A549 (cell line): ENCODE results near the gene CLIC5. TPM values are rescaled to one million over a fixed set of nuclear protein-coding genes. Genes with fewer than 3 reads are reported as not detected.

Experiments
- ATAC-seq, 2 experiments: fragments of 200-7000 bp in 1 of 2; fragments of >200 bp in 1 of 2; cut with Nextera tagmentation in 1 of 2; cut with Tn5 transposase in 1 of 2; 3 replicates each; pipeline versions ENCODE4 v1.8.0 to v1.9.1; 2018 to 2020; ENCODE audit warnings: mild to moderate bottlenecking in 1 of 2, moderate library complexity in 1 of 2
- CTCF ChIA-PET: fragments of 300-600 bp; sonication (Branson Sonifier 250); formaldehyde crosslinking; extraction: SDS; loops from one replicate; lab custom pipeline; 2021; ENCODE audit warnings: antibody characterized with exemption, inconsistent platforms; lab: Yijun Ruan, JAX
- POLR2A ChIA-PET: fragments of 350-600 bp; formaldehyde crosslinking; extraction: SDS; loops from one replicate; lab custom pipeline; 2021; ENCODE audit warnings: antibody characterized with exemption, inconsistent platforms; lab: Yijun Ruan, JAX
- DNase-seq, 2 experiments: peaks; one replicate each; pipeline versions ENCODE4 v3.0.0 to v3.0.0-alpha.2; 2011 to 2016; ENCODE audit warnings: low read depth in 1 of 2, low spot score in 1 of 2
- FAIRE-seq: peaks from 2 replicates; lab custom pipeline; 2011; peaks lifted over from hg19 to GRCh38; lab: Jason Lieb, UNC
- H3K27ac ChIP-seq, 2 experiments: fragments of >200 bp; sonication (Bioruptor Twin); formaldehyde crosslinking; 3 replicates each; pipeline ENCODE4 v1.5.1; 2016 to 2017
- H3K4me1 ChIP-seq: fragments of >200 bp; sonication (Bioruptor Twin); formaldehyde crosslinking; 3 replicates; pipeline ENCODE4 v1.6.1; 2016
- H3K4me2 ChIP-seq: fragments of >200 bp; sonication (Bioruptor Twin); formaldehyde crosslinking; 3 replicates; pipeline ENCODE4 v1.6.1; 2016
- H3K4me3 ChIP-seq: fragments of >200 bp; sonication (Bioruptor Twin); formaldehyde crosslinking; 3 replicates; pipeline ENCODE4 v1.5.1; 2016
- H3K9me3 ChIP-seq: fragments of >200 bp; sonication (Bioruptor Twin); formaldehyde crosslinking; 3 replicates; pipeline ENCODE4 v1.6.1; 2016
- ATOH8 ChIP-seq: fragments of 250-450 bp; sonication (Bioruptor Pico); IDR thresholded peaks from 2 replicates; pipeline ENCODE4 v1.5.0; 2020; ENCODE audit warnings: low read depth, mild to moderate bottlenecking, moderate library complexity
- BCL3 ChIP-seq: fragments of >200 bp; sonication (Bioruptor Twin); formaldehyde crosslinking; IDR thresholded peaks from 3 replicates; pipeline ENCODE4 v1.6.1; 2016
- BHLHE40 ChIP-seq: IDR thresholded peaks from 2 replicates; pipeline ENCODE4 v1.6.1; 2012; ENCODE audit warnings: low read depth, low read length, inconsistent platforms
- CEBPB ChIP-seq, 2 experiments: fragments of >200 bp in 1 of 2; sonication (Bioruptor Twin) in 1 of 2; formaldehyde crosslinking in 1 of 2; IDR thresholded peaks; 2 replicates each; pipeline ENCODE4 v1.6.1; 2012 to 2016
- E2F6 ChIP-seq: IDR thresholded peaks from 2 replicates; pipeline ENCODE4 v1.6.1; 2012; ENCODE audit warnings: low read depth, borderline replicate concordance
- ELK1 ChIP-seq: fragments of 150-350 bp; IDR thresholded peaks from 2 replicates; pipeline ENCODE4 v1.6.1; 2014; ENCODE audit warnings: low read depth, mild to moderate bottlenecking, low read length
- ESRRA ChIP-seq: fragments of 150-350 bp; IDR thresholded peaks from 2 replicates; pipeline ENCODE4 v1.6.1; 2014; ENCODE audit warnings: mild to moderate bottlenecking, low read length, borderline replicate concordance
- FOSB ChIP-seq: fragments of 250-450 bp; sonication (Bioruptor Pico); IDR thresholded peaks from 2 replicates; pipeline ENCODE4 v1.5.0; 2020; ENCODE audit warnings: mild to moderate bottlenecking, moderate library complexity
- FOXS1 ChIP-seq: fragments of 250-450 bp; sonication (Bioruptor Pico); IDR thresholded peaks from 2 replicates; pipeline ENCODE4 v1.5.0; 2020; ENCODE audit warnings: mild to moderate bottlenecking, moderate library complexity
- HES2 ChIP-seq: fragments of >200 bp; sonication (Bioruptor Twin); formaldehyde crosslinking; IDR thresholded peaks from 2 replicates; pipeline ENCODE4 v1.6.1; 2016
- HMGXB4 ChIP-seq: fragments of 250-450 bp; sonication (Bioruptor Pico); IDR thresholded peaks from 2 replicates; pipeline ENCODE4 v1.5.0; 2021; ENCODE audit warnings: mild to moderate bottlenecking, moderate library complexity, borderline replicate concordance
- HOXA7 ChIP-seq: fragments of 250-450 bp; sonication (Bioruptor Pico); IDR thresholded peaks from 2 replicates; pipeline ENCODE4 v1.5.0; 2020; ENCODE audit warnings: mild to moderate bottlenecking, moderate library complexity
- HOXB5 ChIP-seq: fragments of 250-450 bp; sonication (Bioruptor Pico); IDR thresholded peaks from 2 replicates; pipeline ENCODE4 v1.5.0; 2020; ENCODE audit warnings: mild to moderate bottlenecking, moderate library complexity
- JUNB ChIP-seq: fragments of >200 bp; sonication (Bioruptor Twin); formaldehyde crosslinking; IDR thresholded peaks from 2 replicates; pipeline ENCODE4 v1.6.1; 2016
- KDM1A ChIP-seq: fragments of 200-600 bp; sonication (generic); IDR thresholded peaks from 2 replicates; pipeline ENCODE4 v1.6.1; 2016; ENCODE audit warnings: low read depth, mild to moderate bottlenecking
- KDM5A ChIP-seq: fragments of 200-600 bp; sonication (generic); IDR thresholded peaks from 2 replicates; pipeline ENCODE4 v1.6.1; 2016; ENCODE audit warnings: antibody characterized with exemption, mild to moderate bottlenecking
- MAFK ChIP-seq: fragments of 450-650 bp; IDR thresholded peaks from 2 replicates; pipeline ENCODE4 v1.6.1; 2014; ENCODE audit not compliant: partially characterized antibody
- MYC ChIP-seq: IDR thresholded peaks from 2 replicates; pipeline ENCODE4 v1.6.1; 2012; ENCODE audit warnings: mild to moderate bottlenecking, inconsistent platforms, low read length, improper control_type of control experiment, borderline replicate concordance
- NFE2L2 ChIP-seq: fragments of 150-350 bp; conservative IDR thresholded peaks from 2 replicates; pipeline ENCODE4 v1.6.1; 2014; ENCODE audit warnings: low read length
- POLR2AphosphoS2 ChIP-seq: conservative IDR thresholded peaks from 2 replicates; pipeline ENCODE4 v1.6.1; 2012; ENCODE audit warnings: low read length, improper control_type of control experiment, inconsistent platforms
- RAD21 ChIP-seq, 2 experiments: fragments of >200 bp in 1 of 2; sonication (Bioruptor Twin) in 1 of 2; formaldehyde crosslinking in 1 of 2; IDR thresholded peaks in 1 of 2; conservative IDR thresholded peaks in 1 of 2; 2 replicates in 1 of 2; 3 replicates in 1 of 2; pipeline ENCODE4 v1.6.1; 2012 to 2018; ENCODE audit warnings: inconsistent platforms in 1 of 2
- RCOR1 ChIP-seq: fragments of 150-350 bp; IDR thresholded peaks from 2 replicates; pipeline ENCODE4 v1.6.1; 2014; ENCODE audit warnings: antibody characterized with exemption, low read length, low read depth
- ZC3H11A ChIP-seq: fragments of 450-650 bp; IDR thresholded peaks from 2 replicates; pipeline ENCODE4 v1.6.1; 2014; ENCODE audit warnings: antibody characterized with exemption, mild to moderate bottlenecking
- ZNF302 ChIP-seq: fragments of 250-450 bp; sonication (Bioruptor Pico); IDR thresholded peaks from 2 replicates; pipeline ENCODE4 v1.9.0; 2021; ENCODE audit warnings: inconsistent platforms, mild to moderate bottlenecking, moderate library complexity
- ZSCAN20 ChIP-seq: fragments of 250-450 bp; sonication (Bioruptor Pico); IDR thresholded peaks from 2 replicates; pipeline ENCODE4 v1.8.0; 2022; ENCODE audit warnings: mild to moderate bottlenecking, moderate library complexity
- WGBS: methylation state at CpG from one replicate; pipeline ENCODE4 v1.1.6; 2017; ENCODE audit errors: missing lambda C conversion rate; 5-methylcytosine and 5-hydroxymethylcytosine counted together
- polyA plus RNA-seq, 4 experiments: library from polyadenylated mRNA; depleted of rRNA in 3 of 4; stranded (reverse); fragments of >200 nt; fragmentation: RNase III in 1 of 4; extraction: RNeasy Plus Mini Kit Qiagen cat#74134 plus additional on column Dnase treatment in 1 of 4; gene quantifications; 2 replicates in 3 of 4; 3 replicates in 1 of 4; pipeline ENCODE4 v1.2.3, GENCODE V29; 2011 to 2017

The CLIC5 gene
- polyA plus RNA-seq, 2 of the 4 experiments (the other 2 are of a cell fraction) = not detected

GRCh38 chr6:45917439-45917838 lies 98.2 kb downstream of the CLIC5 start:
- WGBS = 24% methylated on average over 2 of the region's 2 CpGs
- TF ChIP-seq ATOH8 (CRISPR knock-in tag) = no peak
- no peak for TF ChIP-seq ZSCAN20 (CRISPR knock-in tag)
- no peak for TF ChIP-seq MAFK
- no peak for TF ChIP-seq ESRRA
- TF ChIP-seq HOXA7 = no peak
- no peak for TF ChIP-seq MYC
- no peak overlapping the region for H3K4me3 ChIP-seq
- ChIA-PET POLR2A (no interaction called here), CTCF (no interaction called here)
- H3K4me1 ChIP-seq = no peaks in the 10 kb centered on the region
- no peaks in the 10 kb centered on the region for H3K9me3 ChIP-seq
- no peak for ATAC-seq
- no peak for FAIRE-seq
- no peak for DNase-seq
- H3K27ac ChIP-seq = no peak overlapping the region
- no peak overlapping the region for H3K4me2 ChIP-seq

GRCh38 chr6:45916692-45917091 lies 99.0 kb downstream of the CLIC5 start:
- Histone ChIP-seq H3K27ac (no peak overlapping the region), H3K4me2 (no peak overlapping the region), H3K4me3 (no peak overlapping the region), H3K4me1 (no peaks in the 10 kb centered on the region), H3K9me3 (no peaks in the 10 kb centered on the region)
- ATAC-seq (no peak), DNase-seq (no peak), FAIRE-seq (no peak)
- 45% methylated on average over 5 of the region's 5 CpGs for WGBS
- TF ChIP-seq POLR2AphosphoS2 (no peak), HES2 (no peak), RAD21 (conservative IDR thresholded peaks at IDR 0.05 in 1 of 2, IDR thresholded peaks at IDR 0.05 in 1 of 2) (no peak), NFE2L2 (no peak)
- CTCF ChIA-PET = no interaction called here
- POLR2A ChIA-PET = no interaction called here

- Histone ChIP-seq H3K4me3 (no peak overlapping the region), H3K9me3 (no peaks in the 10 kb centered on the region), H3K4me1 (no peaks in the 10 kb centered on the region), H3K27ac (no peak overlapping the region), H3K4me2 (no peak overlapping the region)
- no peak for FAIRE-seq
- DNase-seq = no peak
- 15% methylated on average over 3 of the region's 3 CpGs for WGBS
- POLR2A ChIA-PET = no interaction called here
- no peak for ATAC-seq
- TF ChIP-seq RCOR1 = no peak
- TF ChIP-seq E2F6 = no peak
- no peak for TF ChIP-seq HES2
- no peak for TF ChIP-seq BCL3
- TF ChIP-seq FOSB (CRISPR knock-in tag) = no peak
- TF ChIP-seq ZNF302 (CRISPR knock-in tag) = no peak
- CTCF ChIA-PET = no interaction called here
Measured at GRCh38 chr6:45915780-45916468, 99.7 kb downstream of the CLIC5 start.

- ChIA-PET POLR2A (no interaction called here), CTCF (interaction anchor here (1.4 to 2.1 kb wide), 2 partner anchors 11 to 18 kb away, joined by 4 to 5 read pairs; no protein-coding TSS in a partner anchor)
- Histone ChIP-seq H3K4me2 (no peak overlapping the region), H3K4me3 (no peak overlapping the region), H3K4me1 (no peaks in the 10 kb centered on the region), H3K9me3 (no peaks in the 10 kb centered on the region), H3K27ac (no peak overlapping the region)
- no peak for ATAC-seq
- no peak for FAIRE-seq
- 42% methylated on average over 7 of the region's 7 CpGs for WGBS
- no peak for DNase-seq
- no peak for TF ChIP-seq KDM1A
- TF ChIP-seq HMGXB4 (CRISPR knock-in tag) = no peak
- no peak for TF ChIP-seq HOXB5 (CRISPR knock-in tag)
- no peak for TF ChIP-seq KDM5A
- no peak for TF ChIP-seq CEBPB (IDR thresholded peaks at IDR 0.05)
- TF ChIP-seq BHLHE40 = no peak
- no peak for TF ChIP-seq ZC3H11A
- no peak for TF ChIP-seq ELK1
- no peak for TF ChIP-seq FOXS1
- TF ChIP-seq JUNB = no peak
Measured at GRCh38 chr6:45911691-45912090, 104.0 kb downstream of the CLIC5 start.
